ENCODE data around the gene LATS2.

LATS2 gene

GRCh38 chr13:21011378-21011777 is 50.0 kb downstream of the LATS2 start:
- no peak for DNase-seq (ENCODE audit: insufficient read length, low spot score)
- no peak for FAIRE-seq
- TF ChIP-seq, protein P1, sequence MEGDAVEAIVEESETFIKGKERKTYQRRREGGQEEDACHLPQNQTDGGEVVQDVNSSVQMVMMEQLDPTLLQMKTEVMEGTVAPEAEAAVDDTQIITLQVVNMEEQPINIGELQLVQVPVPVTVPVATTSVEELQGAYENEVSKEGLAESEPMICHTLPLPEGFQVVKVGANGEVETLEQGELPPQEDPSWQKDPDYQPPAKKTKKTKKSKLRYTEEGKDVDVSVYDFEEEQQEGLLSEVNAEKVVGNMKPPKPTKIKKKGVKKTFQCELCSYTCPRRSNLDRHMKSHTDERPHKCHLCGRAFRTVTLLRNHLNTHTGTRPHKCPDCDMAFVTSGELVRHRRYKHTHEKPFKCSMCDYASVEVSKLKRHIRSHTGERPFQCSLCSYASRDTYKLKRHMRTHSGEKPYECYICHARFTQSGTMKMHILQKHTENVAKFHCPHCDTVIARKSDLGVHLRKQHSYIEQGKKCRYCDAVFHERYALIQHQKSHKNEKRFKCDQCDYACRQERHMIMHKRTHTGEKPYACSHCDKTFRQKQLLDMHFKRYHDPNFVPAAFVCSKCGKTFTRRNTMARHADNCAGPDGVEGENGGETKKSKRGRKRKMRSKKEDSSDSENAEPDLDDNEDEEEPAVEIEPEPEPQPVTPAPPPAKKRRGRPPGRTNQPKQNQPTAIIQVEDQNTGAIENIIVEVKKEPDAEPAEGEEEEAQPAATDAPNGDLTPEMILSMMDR (IDR thresholded peaks at IDR 0.05; ENCODE audit: insufficient read depth, missing control alignments) = no peak

DNA sequence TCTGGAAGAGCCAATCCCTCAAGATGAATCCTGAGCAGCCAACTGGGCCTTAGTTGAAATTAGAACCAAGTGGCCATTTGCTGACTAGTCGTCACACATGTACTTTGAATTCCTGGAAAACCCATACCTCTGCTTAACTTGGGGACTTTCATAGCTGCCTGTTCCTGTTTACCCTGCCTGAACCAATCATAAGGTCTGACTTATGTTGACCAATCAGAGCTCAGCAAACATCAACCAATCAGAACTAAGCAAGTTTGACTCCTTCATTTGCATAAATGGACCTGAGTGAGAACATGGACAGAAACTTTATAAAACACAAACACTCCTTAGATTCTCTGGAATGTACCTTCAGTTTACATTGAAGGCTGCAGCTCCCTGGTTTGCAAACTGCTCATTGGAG is 50.8 kb downstream of the LATS2 start:
- DNase-seq (ENCODE audit: insufficient read length, low spot score) = no peak
- TF ChIP-seq, protein P1 (IDR thresholded peaks at IDR 0.05; ENCODE audit: insufficient read depth, missing control alignments) = no peak
- FAIRE-seq = no peak

DNA sequence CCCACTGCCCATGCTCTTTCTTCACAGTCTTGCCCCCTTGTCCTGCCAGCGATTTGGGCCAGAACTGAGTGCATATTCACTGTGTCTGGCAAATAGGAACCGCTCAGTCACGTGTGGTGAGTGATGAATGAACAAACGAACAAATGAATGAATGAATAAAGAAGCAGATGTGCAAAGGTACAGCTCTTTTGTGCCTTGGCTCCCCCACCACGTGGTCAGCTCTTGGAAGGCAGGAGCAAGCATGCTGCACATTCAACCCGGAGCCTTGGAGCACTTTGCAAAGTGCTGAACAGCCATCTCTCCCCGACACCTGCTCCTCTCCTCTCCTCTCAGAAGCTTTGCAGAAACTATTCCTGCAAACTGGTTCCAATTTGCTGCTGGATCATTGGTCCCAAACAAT is 52.4 kb downstream of the LATS2 start:
- TF ChIP-seq, protein P1 (IDR thresholded peaks at IDR 0.05; ENCODE audit: insufficient read depth, missing control alignments) = no peak
- DNase-seq (ENCODE audit: insufficient read length, low spot score) (no peak), FAIRE-seq (no peak)

DNA sequence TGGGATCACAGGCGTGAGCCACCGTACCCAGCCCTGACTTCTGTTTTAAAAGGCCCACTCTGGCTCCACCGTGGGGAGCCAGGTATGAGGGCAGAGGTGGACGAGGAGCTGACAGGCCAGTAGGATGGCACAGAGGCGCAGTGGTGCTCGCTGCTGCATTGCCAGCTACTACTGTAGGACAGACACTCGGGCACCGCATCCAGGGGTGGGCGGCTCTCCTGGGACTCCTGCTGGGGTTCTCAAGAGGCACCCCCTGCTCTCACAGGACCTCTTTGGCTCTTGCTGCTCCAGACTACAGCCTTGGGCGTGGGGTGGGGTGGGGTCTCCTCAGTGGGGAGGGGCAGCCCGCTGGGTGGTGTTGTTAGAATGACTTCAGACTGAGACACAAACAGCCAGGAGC is 53.4 kb downstream of the LATS2 start:
- TF ChIP-seq, protein P1 (IDR thresholded peaks at IDR 0.05; ENCODE audit: insufficient read depth, missing control alignments) = no peak
- DNase-seq (ENCODE audit: insufficient read length, low spot score) = no peak
- no peak for FAIRE-seq

- DNase-seq (ENCODE audit: insufficient read length, low spot score) (no peak), FAIRE-seq (no peak)
- TF ChIP-seq, protein P1 (IDR thresholded peaks at IDR 0.05; ENCODE audit: insufficient read depth, missing control alignments) = no peak
These were observed 55.0 kb downstream of the LATS2 start for GRCh38 chr13:21006141-21007005.

GRCh38 chr13:21005193-21005592 is 56.2 kb downstream of the LATS2 start:
- TF ChIP-seq, protein P1 (IDR thresholded peaks at IDR 0.05; ENCODE audit: insufficient read depth, missing control alignments) = no peak
- FAIRE-seq (no peak), DNase-seq (ENCODE audit: insufficient read length, low spot score) (no peak)

DNA sequence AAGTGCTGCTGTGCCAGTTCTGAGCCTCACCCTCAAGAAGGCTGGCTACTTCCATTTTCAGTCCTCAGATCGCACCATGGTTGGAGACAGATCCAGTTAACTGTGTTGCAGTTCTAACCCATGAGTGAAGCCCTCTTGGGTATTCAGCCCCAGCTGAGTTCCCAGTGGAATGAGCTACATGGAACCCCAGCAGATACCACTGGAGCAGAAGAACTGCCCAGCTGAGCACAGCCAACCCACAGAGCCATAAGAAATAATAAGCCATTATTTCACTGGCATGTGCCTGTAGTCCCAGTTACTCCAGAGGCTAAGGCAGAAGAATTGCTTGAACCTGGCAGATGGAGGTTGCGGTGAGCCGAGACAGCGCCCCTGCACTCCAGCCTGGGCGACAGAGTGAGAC is 59.9 kb downstream of the LATS2 start:
- FAIRE-seq (no peak), DNase-seq (ENCODE audit: insufficient read length, low spot score) (no peak)
- TF ChIP-seq, protein P1 (IDR thresholded peaks at IDR 0.05; ENCODE audit: insufficient read depth, missing control alignments) = no peak

Data from D721Med (cell line).